Measurements from ENCODE around the gene PRSS21.

Gene PRSS21

DNA sequence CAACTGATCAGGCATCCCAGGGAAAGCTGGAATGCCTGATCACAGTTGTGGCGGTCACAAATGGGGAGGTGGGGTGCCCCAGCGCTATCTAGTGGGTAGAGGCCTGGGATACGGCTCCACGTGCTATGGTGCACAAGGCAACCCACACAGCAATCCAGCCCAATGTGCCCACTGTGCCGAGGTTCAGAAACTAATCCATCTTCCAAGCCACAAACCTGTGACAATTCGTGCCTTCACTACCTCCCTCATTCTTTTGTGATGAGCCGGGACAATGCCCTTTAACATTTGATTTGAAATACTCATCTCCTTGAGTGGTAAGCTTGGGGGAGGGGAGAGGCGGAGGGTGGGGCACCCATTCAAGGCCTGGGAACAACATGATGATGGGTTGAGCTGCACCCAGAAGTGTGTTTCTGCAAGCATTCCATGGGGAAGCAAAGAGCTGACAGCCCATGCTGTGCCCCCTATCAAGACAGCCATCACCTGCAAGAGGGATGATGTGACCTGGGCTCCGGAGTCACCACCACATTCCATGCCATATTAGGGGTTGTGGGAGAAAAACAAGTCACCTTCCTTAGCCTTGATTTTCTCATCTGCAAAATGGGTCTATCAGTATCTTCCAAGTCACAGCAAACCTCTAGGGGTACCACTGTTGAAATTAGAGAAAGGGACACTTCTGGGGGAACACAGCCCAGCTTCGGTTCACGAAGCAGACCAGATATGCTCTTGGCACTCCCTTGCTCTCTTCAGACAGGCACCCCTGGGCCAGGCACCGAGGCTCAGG lies 43.7 kb upstream of the PRSS21 start:
- H3K9me3 ChIP-seq (ENCODE audit: low read depth, low read length): no peaks in the 10 kb centered on the region
- no peak for DNase-seq (ENCODE audit: low read depth, low spot score)
- no peak overlapping the region for H3K4me3 ChIP-seq
- H3K27ac ChIP-seq: peak overlapping the region; percentile 49; the same call in 1 of the 2 replicates
- TF ChIP-seq POLR2AphosphoS5 (IDR thresholded peaks at IDR 0.05; ENCODE audit: borderline replicate concordance, low read depth, low read length): no peak
- no peak for TF ChIP-seq FOXP2 (optimal IDR thresholded peaks at IDR 0.05; ENCODE audit: control extremely low read depth, extremely low read length, insufficient read depth)
- no peak for TF ChIP-seq EZH2 (IDR thresholded peaks at IDR 0.05)
- H3K36me3 ChIP-seq (ENCODE audit: insufficient read depth, low read length): peaks cover 50% of the 10 kb centered on the region
- no peak overlapping the region for H3K9ac ChIP-seq (ENCODE audit: insufficient read length)

DNA sequence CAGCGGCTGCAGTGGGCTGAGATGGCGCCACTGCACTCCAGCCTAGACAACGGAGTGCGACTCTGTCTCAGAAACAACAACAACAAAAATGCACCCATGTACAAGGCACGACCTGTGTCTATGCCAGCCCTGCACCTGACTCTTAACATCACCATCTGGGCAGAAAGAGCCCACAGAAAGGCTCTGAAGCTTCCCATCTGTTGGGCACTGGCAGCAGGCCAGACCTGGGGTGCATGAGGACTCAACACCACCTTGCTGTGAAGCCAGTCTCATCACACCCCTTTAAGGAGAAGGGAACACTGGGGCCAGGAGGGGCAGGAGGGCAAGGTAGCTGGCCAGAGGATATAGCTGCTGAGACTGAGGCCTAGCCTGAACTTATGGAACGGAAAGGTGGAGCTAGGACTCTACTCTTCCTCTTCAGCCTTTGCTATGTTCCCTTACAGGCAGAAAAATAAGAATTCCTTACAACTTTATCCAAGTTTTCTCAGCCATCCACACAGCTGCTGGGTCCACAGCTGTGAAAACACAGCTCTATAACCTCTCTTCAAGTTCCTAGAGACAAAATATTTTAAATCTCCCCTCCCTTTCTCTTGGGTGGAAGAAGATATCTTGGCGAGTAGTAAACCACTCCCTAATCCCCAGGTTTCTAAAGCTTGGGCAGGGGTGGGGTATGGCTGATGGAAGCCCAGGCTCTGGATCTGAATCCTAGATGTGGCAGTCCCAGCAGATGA lies 42.7 kb upstream of the PRSS21 start:
- H3K36me3 ChIP-seq (ENCODE audit: insufficient read depth, low read length): peaks cover 41% of the 10 kb centered on the region
- no peak for TF ChIP-seq FOXP2 (optimal IDR thresholded peaks at IDR 0.05; ENCODE audit: control extremely low read depth, extremely low read length, insufficient read depth)
- no peak for TF ChIP-seq POLR2AphosphoS5 (IDR thresholded peaks at IDR 0.05; ENCODE audit: borderline replicate concordance, low read depth, low read length)
- TF ChIP-seq EZH2 (IDR thresholded peaks at IDR 0.05): no peak
- H3K9me3 ChIP-seq (ENCODE audit: low read depth, low read length): no peaks in the 10 kb centered on the region
- no peak overlapping the region for H3K9ac ChIP-seq (ENCODE audit: insufficient read length)
- no peak for DNase-seq (ENCODE audit: low read depth, low spot score)
- no peak overlapping the region for H3K4me3 ChIP-seq
- H3K27ac ChIP-seq: peak overlapping the region; percentile 67

DNA sequence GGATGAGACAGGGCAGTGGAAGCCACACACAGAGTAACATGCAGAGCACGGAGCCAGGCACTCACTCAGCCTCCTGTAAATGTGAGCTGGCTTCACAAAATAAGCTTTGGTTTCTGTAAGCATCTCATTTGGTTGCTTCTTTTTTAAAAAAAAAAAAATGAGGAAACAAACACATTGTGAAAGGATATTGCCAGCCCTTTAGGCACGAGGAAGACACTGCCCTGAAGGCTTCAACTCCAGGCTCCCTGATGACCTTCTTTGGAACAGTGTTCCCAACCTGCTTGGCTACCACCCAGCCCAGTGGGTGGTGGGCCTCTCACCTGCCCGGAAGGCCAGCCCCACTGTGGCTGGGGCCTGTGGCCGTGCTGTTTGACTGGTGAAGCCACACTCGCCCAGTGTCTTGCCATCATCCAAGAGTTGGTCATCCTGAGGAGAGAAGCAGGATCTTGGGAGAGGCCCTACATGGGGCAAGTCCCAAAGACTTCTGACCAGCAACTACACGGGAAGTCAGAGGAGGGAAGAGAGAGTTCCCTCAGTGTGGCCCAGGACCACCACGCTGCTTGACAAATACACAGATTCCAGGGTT lies 41.8 kb upstream of the PRSS21 start:
- H3K4me3 ChIP-seq: no peak overlapping the region; the same call in 1 of the 2 replicates
- no peaks in the 10 kb centered on the region for H3K9me3 ChIP-seq (ENCODE audit: low read depth, low read length)
- no peak for TF ChIP-seq FOXP2 (optimal IDR thresholded peaks at IDR 0.05; ENCODE audit: control extremely low read depth, extremely low read length, insufficient read depth)
- no peak for TF ChIP-seq POLR2AphosphoS5 (IDR thresholded peaks at IDR 0.05; ENCODE audit: borderline replicate concordance, low read depth, low read length)
- TF ChIP-seq EZH2 (IDR thresholded peaks at IDR 0.05): no peak
- peak overlapping the region; percentile 79 for H3K9ac ChIP-seq (ENCODE audit: insufficient read length)
- no peak for DNase-seq (ENCODE audit: low read depth, low spot score)
- H3K36me3 ChIP-seq (ENCODE audit: insufficient read depth, low read length): peaks cover 32% of the 10 kb centered on the region
- H3K27ac ChIP-seq: peak overlapping the region; percentile 54; the same call in 1 of the 2 replicates

DNA sequence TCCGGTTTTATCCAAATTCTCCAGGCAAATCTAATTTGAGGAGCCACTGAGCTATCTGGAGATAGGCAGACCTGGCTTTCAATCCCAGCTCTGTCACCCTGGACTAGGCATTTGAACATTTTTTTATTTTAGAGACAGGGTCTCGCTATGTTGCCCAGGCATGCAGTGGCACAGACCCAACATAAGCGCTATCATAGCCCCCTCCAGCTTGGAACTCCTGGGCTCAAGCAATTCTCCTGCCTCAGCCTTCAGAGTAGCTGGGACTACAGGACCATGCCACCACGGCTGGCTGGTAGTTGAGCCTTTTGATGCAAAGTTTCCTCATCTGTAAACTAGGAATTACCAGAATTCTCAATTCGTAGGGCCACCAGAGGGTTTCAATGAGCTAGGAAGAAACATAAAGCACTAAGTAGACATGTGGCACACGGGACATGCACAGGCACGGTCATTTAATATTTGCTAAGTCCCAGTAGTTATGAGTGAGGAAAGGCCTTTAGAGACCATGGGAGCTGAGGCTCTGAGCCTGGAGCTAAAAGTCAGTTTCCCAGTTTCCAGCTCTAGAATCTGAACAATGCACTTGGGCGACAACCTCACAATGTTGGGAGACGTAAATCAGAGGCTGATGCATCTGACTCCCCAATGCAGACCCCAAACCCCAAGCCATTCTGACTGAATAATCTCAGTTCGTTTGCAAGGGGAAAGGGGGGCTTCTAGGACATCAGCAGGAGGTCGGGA lies 41.1 kb upstream of the PRSS21 start:
- Histone ChIP-seq H3K27ac (no peak overlapping the region), H3K4me3 (peak overlapping the region; percentile 89), H3K9ac (ENCODE audit: insufficient read length) (peak overlapping the region; percentile 79), H3K9me3 (ENCODE audit: low read depth, low read length) (no peaks in the 10 kb centered on the region), H3K36me3 (ENCODE audit: insufficient read depth, low read length) (peaks cover 25% of the 10 kb centered on the region)
- no peak for DNase-seq (ENCODE audit: low read depth, low spot score)
- no peak for TF ChIP-seq EZH2 (IDR thresholded peaks at IDR 0.05)
- TF ChIP-seq POLR2AphosphoS5 (IDR thresholded peaks at IDR 0.05; ENCODE audit: borderline replicate concordance, low read depth, low read length): no peak
- TF ChIP-seq FOXP2 (optimal IDR thresholded peaks at IDR 0.05; ENCODE audit: control extremely low read depth, extremely low read length, insufficient read depth): no peak

- Histone ChIP-seq H3K9ac (ENCODE audit: insufficient read length) (peak overlapping the region; percentile 79), H3K9me3 (ENCODE audit: low read depth, low read length) (no peaks in the 10 kb centered on the region), H3K4me3 (peak overlapping the region; percentile 89), H3K36me3 (ENCODE audit: insufficient read depth, low read length) (peaks cover 18% of the 10 kb centered on the region), H3K27ac (no peak overlapping the region)
- TF ChIP-seq FOXP2 (optimal IDR thresholded peaks at IDR 0.05; ENCODE audit: control extremely low read depth, extremely low read length, insufficient read depth) (no peak), POLR2AphosphoS5 (IDR thresholded peaks at IDR 0.05; ENCODE audit: borderline replicate concordance, low read depth, low read length) (no peak), EZH2 (IDR thresholded peaks at IDR 0.05) (no peak)
- DNase-seq (ENCODE audit: low read depth, low spot score): no peak
Measured at GRCh38 chr16:2776500-2777139, 40.4 kb upstream of the PRSS21 start.

DNA sequence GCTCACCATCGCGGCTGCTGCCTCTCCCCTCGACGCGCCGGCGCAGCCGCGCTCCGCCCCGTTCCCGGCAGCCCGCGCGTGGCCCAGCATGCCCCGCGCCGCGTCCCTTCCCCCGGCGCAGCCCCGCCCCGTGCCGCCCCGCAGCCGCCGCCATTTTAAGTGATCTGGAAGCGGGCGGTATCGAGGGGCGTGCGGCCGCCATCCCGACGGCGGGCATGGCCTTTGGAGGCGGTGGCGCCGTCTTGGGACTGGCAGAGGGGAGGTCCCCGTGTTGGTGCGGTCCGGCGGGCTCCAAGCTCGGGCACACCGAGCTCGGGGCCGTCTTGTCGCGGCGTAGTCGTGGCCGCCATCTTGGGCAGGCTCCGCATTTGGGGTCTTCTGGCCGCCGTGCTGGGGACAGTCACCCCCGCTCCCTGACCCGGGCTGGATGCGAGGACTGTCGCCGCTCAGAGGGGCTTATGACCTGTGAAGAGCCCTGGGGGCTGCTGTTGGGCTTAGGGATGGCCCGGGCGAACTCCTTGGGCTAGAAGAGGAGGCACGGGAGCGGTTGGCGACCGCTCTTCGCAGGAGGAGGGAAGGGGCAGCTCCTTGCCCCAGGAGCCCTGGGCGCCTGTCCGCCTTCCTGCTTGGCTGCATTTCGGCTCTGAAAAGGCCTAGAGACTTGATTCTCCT lies 39.7 kb upstream of the PRSS21 start, which contains the start of gene ELOB:
Gene ELOB, minus strand, starts transcription at position 50 of the 672 bp plus-strand sequence. Its CDS starts 41 bp downstream, at position 9.
- Histone ChIP-seq H3K4me3 (peak within 1 kb of the TSS; percentile 97), H3K9ac (ENCODE audit: insufficient read length) (peak within 1 kb of the TSS; percentile 100), H3K36me3 (ENCODE audit: insufficient read depth, low read length) (peaks cover 12% of the 10 kb centered on the region; the same call in 1 of the 2 replicates), H3K9me3 (ENCODE audit: low read depth, low read length) (no peaks in the 10 kb centered on the region), H3K27ac (peak within 1 kb of the TSS; percentile 96)
- no peak for TF ChIP-seq FOXP2 (optimal IDR thresholded peaks at IDR 0.05; ENCODE audit: control extremely low read depth, extremely low read length, insufficient read depth)
- peak; percentile 90 for TF ChIP-seq POLR2AphosphoS5 (IDR thresholded peaks at IDR 0.05; ENCODE audit: borderline replicate concordance, low read depth, low read length)
- no peak for DNase-seq (ENCODE audit: low read depth, low spot score)
